Measurements from ENCODE around the gene HNRNPA2B1.

Gene HNRNPA2B1

DNA sequence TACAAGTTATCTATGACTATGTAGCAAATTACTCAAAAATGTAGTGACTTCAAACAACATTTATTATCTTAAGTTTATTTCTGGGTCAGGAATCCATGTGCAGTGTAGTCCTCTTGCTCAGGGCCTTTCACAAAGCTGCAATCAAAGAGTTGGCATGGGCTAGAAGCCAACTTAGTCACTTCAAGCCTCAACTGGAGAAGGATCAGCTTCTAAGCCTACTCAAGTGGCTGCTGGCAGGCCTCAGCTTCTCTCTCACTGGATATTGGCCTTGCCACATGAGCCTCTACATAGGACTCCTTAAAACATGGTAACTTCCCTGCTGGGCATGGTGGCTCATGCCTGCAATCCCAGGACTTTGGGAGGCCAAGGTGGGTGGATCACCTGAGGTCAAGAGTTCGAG lies 53.5 kb downstream of the HNRNPA2B1 start:
- DNase-seq (ENCODE audit: low spot score) = no peak

DNA sequence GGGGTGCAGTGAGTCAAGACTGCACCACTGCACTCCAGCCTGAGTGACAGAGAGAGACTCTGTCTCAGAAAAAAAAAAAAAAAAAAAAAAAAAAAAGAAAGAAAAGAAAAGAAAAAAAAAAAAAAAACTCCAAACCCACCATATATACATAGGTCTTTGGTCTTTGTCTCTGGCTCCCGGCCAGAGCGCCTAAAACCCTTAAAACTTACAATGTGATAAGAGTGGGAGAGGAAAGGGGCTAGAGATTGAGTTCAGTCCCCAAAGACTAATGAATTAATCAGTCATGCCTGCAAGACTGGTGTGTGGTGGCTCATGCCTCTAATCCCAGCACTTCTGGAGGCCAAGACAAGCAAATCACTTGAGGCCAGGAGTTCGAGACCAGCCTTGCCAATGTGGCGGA lies 55.3 kb downstream of the HNRNPA2B1 start:
- DNase-seq (ENCODE audit: low spot score) = no peak

DNA sequence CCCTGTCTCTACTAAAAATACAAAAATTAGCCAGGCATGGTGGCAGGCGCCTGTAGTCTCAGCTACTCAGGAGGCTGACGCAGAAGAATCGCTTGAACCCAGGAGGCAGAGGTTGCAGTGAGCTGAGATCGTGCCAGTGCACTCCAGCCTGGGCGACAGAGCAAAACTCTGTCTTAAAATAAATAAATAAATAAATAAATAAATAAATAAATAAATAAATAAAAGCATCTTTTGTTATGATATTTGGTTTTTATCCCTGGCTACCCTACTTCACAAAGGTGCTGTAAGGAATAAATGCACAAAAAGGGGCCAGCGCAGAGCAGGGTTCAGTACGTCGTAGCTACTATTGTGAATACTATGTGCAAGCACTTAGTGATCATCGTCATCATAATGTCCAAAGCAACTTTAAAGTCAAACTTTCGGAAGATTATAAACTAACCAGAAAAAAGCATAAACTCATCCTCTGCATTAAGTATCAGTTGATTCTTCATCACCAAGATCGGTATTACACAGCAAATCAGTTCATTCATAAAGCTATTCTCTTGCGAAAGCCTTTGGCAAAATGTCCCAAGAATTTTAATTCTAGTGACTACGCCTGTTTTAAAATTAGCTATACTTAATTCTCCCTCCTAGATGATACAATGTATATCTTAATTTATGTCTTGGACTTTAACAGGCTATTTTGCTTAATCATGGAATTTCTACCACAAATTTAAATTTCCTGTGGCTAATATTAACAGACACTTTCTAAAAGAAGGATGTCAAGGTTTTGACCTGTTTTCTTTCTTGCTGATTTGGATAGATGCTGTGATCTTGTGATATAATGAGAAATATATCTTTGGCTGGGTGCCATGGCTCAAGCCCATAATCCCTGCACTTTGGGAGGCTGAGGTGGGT lies 56.1 kb downstream of the HNRNPA2B1 start:
- DNase-seq (ENCODE audit: low spot score) = no peak

DNA sequence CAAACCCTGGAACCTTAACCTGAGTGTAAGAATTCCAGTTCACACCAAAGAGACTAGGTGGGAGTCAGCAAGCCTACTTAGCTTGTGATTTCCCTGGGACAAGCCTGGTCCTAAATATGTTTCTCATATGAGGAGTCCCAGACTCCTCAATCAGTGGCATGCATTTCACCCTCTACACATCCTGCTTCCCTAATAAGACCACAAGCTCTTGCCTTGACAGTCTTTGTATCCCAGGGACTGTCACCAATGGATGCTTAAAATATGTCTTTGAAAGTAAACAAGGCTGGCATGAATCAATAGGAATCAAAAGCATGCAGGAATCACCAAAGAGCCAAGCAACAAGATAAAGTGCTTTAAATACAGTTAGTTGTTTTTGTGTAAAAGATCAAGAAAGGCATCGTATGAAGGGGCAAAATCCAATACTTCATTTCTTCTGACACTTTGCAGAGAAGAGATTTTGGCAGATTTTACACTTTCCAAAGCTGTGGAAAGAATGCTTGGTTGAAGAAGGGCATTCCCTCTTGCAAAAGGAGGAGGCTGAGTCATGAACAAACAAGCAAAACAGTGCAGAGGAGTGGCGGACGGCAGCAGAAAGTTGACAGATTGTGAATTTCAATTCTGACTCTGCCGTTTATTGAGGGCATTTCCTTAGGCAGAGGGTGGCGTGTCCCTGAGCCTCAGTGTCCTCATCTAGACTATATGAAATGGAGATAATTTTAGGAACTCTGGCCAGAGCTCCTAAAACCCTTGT lies 57.1 kb downstream of the HNRNPA2B1 start:
- DNase-seq (ENCODE audit: low spot score) = no peak

DNA sequence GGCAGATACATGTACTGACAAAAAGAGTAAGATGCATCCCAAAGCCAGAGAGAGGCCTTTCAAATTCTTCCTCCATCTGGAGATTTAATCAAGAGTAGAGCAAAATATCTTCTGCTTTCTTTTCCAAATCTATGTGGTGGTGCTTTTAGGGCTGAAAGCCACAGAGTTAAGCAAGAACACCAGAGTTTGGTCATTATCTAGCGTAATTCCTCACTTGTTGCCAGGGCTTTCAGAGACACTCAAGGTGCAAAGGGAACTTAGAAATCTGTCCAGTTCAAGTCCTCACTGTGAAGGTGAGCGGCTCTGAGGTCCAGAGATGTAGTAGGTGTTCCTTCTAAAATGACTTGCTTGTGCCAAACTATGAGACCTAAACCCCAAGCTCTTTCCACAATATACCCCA lies 59.5 kb downstream of the HNRNPA2B1 start:
- no peak for DNase-seq (ENCODE audit: low spot score)

DNA sequence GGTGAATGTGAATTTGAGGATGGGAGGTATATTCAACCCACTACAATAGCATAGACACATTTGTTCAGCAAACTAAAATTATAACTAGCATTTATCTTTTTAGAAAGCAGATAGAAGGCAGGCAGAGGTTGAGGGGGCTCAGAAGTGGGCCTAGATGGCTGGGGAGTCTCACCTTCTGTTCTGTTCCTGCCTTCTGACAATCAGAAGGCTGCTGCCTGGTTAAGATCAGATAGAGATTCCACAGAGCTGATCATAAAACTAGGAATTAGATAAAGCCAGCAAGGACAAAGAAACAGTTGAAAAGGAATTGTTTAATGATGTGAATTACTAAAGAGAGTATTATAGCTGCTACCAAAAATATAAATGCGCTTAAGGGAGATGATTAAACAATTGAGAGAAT lies 60.2 kb downstream of the HNRNPA2B1 start:
- DNase-seq (ENCODE audit: low spot score) = no peak

Measured in hematopoietic multipotent progenitor cell treated with erythropoietin and hydrocortisone succinate and interleukin-3 and kit ligand, for 15 days (in vitro differentiated cells).